ENCODE data around the gene NYNRIN. TPM values are rescaled to one million over a fixed set of nuclear protein-coding genes. Genes with fewer than 3 reads are reported as not detected.

Gene NYNRIN
- total RNA-seq, 1 donor from 2014 or later = not detected

- no peak for DNase-seq
- H3K36me3 Mint-ChIP-seq (ENCODE audit: low read depth) = peaks cover 2% of the 10 kb centered on the region
- no peak overlapping the region for H3K4me3 Mint-ChIP-seq
- intact Hi-C loops (cut with micrococcal nuclease) = no loop called here
- H3K4me1 Mint-ChIP-seq = peaks cover 3% of the 10 kb centered on the region
- H3K9me3 Mint-ChIP-seq = peaks cover 12% of the 10 kb centered on the region
- peaks cover 2% of the 10 kb centered on the region for H3K27me3 Mint-ChIP-seq
- no peak overlapping the region for H3K27ac Mint-ChIP-seq
Observed at GRCh38 chr14:24465368-24465767, 66.6 kb downstream of the NYNRIN start.

GRCh38 chr14:24465805-24466204 lies 67.0 kb downstream of the NYNRIN start:
- Mint-ChIP-seq H3K27ac (no peak overlapping the region), H3K4me3 (no peak overlapping the region), H3K36me3 (ENCODE audit: low read depth) (peaks cover 2% of the 10 kb centered on the region), H3K4me1 (peaks cover 3% of the 10 kb centered on the region), H3K27me3 (peaks cover 2% of the 10 kb centered on the region), H3K9me3 (peaks cover 10% of the 10 kb centered on the region)
- intact Hi-C loops (cut with micrococcal nuclease) = no loop called here
- DNase-seq = no peak

Other genes with a start within 250 kb of the NYNRIN start
- 138 and 159 TPM in 2 replicates for gene IRF9, start 237.7 kb upstream of the NYNRIN start, total RNA-seq
- gene REC8, start 226.9 kb upstream of the NYNRIN start, total RNA-seq = 33.8 and 34.3 TPM in 2 replicates
- gene IPO4, start 210.2 kb upstream of the NYNRIN start, total RNA-seq = 107 and 112 TPM in 2 replicates
- 35.1 and 36.4 TPM in 2 replicates for gene TM9SF1, start 203.6 kb upstream of the NYNRIN start, total RNA-seq
- gene TSSK4, start 193.3 kb upstream of the NYNRIN start, total RNA-seq = 0.26 and 0.36 TPM in 2 replicates
- 88.0 and 89.9 TPM in 2 replicates for gene CHMP4A, start 185.5 kb upstream of the NYNRIN start, total RNA-seq
- 11.6 and 13.5 TPM in 2 replicates for gene MDP1, start 182.9 kb upstream of the NYNRIN start, total RNA-seq
- gene NEDD8, start 166.6 kb upstream of the NYNRIN start, total RNA-seq = 188 and 190 TPM in 2 replicates
- 32.4 and 42.8 TPM in 2 replicates for gene GMPR2, start 166.1 kb upstream of the NYNRIN start, total RNA-seq
- gene TINF2, start 156.4 kb upstream of the NYNRIN start, total RNA-seq = 87.1 and 93.6 TPM in 2 replicates
- 5.1 and 6.2 TPM in 2 replicates for gene TGM1, start 135.8 kb upstream of the NYNRIN start, total RNA-seq
- 49.6 and 51.1 TPM in 2 replicates for gene RABGGTA, start 127.4 kb upstream of the NYNRIN start, total RNA-seq
- gene DHRS1, start 99.2 kb upstream of the NYNRIN start, total RNA-seq = 10.1 and 10.3 TPM in 2 replicates
- 48.3 and 52.2 TPM in 2 replicates for gene NOP9, start 99.2 kb upstream of the NYNRIN start, total RNA-seq
- 21.8 and 22.2 TPM in 2 replicates for gene CIDEB, start 91.0 kb upstream of the NYNRIN start, total RNA-seq
- 9.6 and 11.0 TPM in 2 replicates for gene LTB4R2, start 88.9 kb upstream of the NYNRIN start, total RNA-seq
- gene LTB4R, start 87.5 kb upstream of the NYNRIN start, total RNA-seq = 12.2 and 14.2 TPM in 2 replicates
- gene ADCY4, start 63.9 kb upstream of the NYNRIN start, total RNA-seq = 1.6 and 2.8 TPM in 2 replicates
- gene RIPK3, start 59.0 kb upstream of the NYNRIN start, total RNA-seq = 12.0 and 13.9 TPM in 2 replicates
- gene NFATC4, start 30.8 kb upstream of the NYNRIN start, total RNA-seq = not detected in 2 replicates
- gene CBLN3, start 30.7 kb downstream of the NYNRIN start, total RNA-seq = 4.5 and 7.4 TPM in 2 replicates
- 63.0 and 65.4 TPM in 2 replicates for gene KHNYN, start 31.0 kb downstream of the NYNRIN start, total RNA-seq
- gene SDR39U1, start 43.8 kb downstream of the NYNRIN start, total RNA-seq = 40.8 and 49.7 TPM in 2 replicates
- gene CMA1, start 109.3 kb downstream of the NYNRIN start, total RNA-seq = not detected in 2 replicates
- gene CTSG, start 177.2 kb downstream of the NYNRIN start, total RNA-seq = not detected in 2 replicates
- gene GZMH, start 210.7 kb downstream of the NYNRIN start, total RNA-seq = 24.3 and 25.2 TPM in 2 replicates
- gene GZMB, start 235.2 kb downstream of the NYNRIN start, total RNA-seq = 4,455 and 4,487 TPM in 2 replicates